ENCODE data around the gene LSM4.

The LSM4 gene

GRCh38 chr19:18291590-18292461, 31.1 kb downstream of the LSM4 start:
- TF ChIP-seq, protein P1, sequence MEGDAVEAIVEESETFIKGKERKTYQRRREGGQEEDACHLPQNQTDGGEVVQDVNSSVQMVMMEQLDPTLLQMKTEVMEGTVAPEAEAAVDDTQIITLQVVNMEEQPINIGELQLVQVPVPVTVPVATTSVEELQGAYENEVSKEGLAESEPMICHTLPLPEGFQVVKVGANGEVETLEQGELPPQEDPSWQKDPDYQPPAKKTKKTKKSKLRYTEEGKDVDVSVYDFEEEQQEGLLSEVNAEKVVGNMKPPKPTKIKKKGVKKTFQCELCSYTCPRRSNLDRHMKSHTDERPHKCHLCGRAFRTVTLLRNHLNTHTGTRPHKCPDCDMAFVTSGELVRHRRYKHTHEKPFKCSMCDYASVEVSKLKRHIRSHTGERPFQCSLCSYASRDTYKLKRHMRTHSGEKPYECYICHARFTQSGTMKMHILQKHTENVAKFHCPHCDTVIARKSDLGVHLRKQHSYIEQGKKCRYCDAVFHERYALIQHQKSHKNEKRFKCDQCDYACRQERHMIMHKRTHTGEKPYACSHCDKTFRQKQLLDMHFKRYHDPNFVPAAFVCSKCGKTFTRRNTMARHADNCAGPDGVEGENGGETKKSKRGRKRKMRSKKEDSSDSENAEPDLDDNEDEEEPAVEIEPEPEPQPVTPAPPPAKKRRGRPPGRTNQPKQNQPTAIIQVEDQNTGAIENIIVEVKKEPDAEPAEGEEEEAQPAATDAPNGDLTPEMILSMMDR (IDR thresholded peaks at IDR 0.05): no peak

GRCh38 chr19:18291019-18291524, 31.8 kb downstream of the LSM4 start:
- TF ChIP-seq, protein P1 (IDR thresholded peaks at IDR 0.05): no peak

- TF ChIP-seq, protein P1 (IDR thresholded peaks at IDR 0.05): no peak
Measured at GRCh38 chr19:18290302-18291018, 32.4 kb downstream of the LSM4 start.

GRCh38 chr19:18289471-18290301, 33.2 kb downstream of the LSM4 start:
- TF ChIP-seq, protein P1 (IDR thresholded peaks at IDR 0.05): no peak

GRCh38 chr19:18287836-18288772, 34.8 kb downstream of the LSM4 start:
- TF ChIP-seq, protein P1 (IDR thresholded peaks at IDR 0.05): no peak

GRCh38 chr19:18286973-18287635, 35.8 kb downstream of the LSM4 start:
- TF ChIP-seq, protein P1 (IDR thresholded peaks at IDR 0.05): no peak
